OCI-LY7 (cell line): ENCODE data around the gene SIRT3. TPM values are rescaled to one million over a fixed set of nuclear protein-coding genes. Genes with fewer than 3 reads are reported as not detected.

ENCODE experiments used
- BruUV-seq: library from RNA; stranded (reverse); fragments of 400-500 nt; replicated peaks from 2 replicates; lab custom pipeline; 2021; lab: Mats Ljungman, UMichigan
- CTCF ChIA-PET: fragments of 300-600 bp; sonication (Branson Sonifier 250); formaldehyde crosslinking; loops from one replicate; lab custom pipeline; 2022; ENCODE audit warnings: antibody characterized with exemption; ENCODE audit not compliant: unreplicated experiment; lab: Charles Lee
- POLR2A ChIA-PET: fragments of 300-600 bp; sonication (Branson Sonifier 250); formaldehyde crosslinking; loops from one replicate; lab custom pipeline; 2022; ENCODE audit warnings: antibody characterized with exemption; lab: Charles Lee
- DNase-seq: peaks from one replicate; pipeline ENCODE4 v3.0.0-alpha.2; 2015; ENCODE audit warnings: low spot score
- H2AFZ ChIP-seq: fragments of 200-600 bp; sonication (generic), shearing (Covaris generic); 2 replicates; pipeline ENCODE4 v1.6.1; 2014; ENCODE audit warnings: mild to moderate bottlenecking, antibody characterized with exemption, low read length, moderate library complexity
- H3K27ac ChIP-seq: fragments of 200-600 bp; sonication (generic); 2 replicates; pipeline ENCODE4 v1.5.1; 2014; ENCODE audit warnings: mixed run types, low read depth, mild to moderate bottlenecking, moderate library complexity, low read length, inconsistent platforms; ENCODE audit not compliant: poor library complexity, severe bottlenecking
- H3K36me3 ChIP-seq: fragments of 200-600 bp; sonication (generic); 2 replicates; pipeline ENCODE4 v1.6.1; 2014; ENCODE audit warnings: mild to moderate bottlenecking, antibody characterized with exemption, low read length, moderate library complexity, mixed read lengths; ENCODE audit not compliant: insufficient read depth
- H3K4me1 ChIP-seq: fragments of 200-600 bp; sonication (generic); 2 replicates; pipeline ENCODE4 v1.5.1; 2014; ENCODE audit warnings: mild to moderate bottlenecking, low read length; ENCODE audit not compliant: insufficient read depth, poor library complexity, severe bottlenecking
- H3K4me2 ChIP-seq: fragments of 200-600 bp; sonication (generic); 2 replicates; pipeline ENCODE4 v1.6.1; 2014; ENCODE audit warnings: mild to moderate bottlenecking, low read length
- H3K4me3 ChIP-seq: fragments of 200-600 bp; sonication (generic); 2 replicates; pipeline ENCODE4 v1.5.1; 2014; ENCODE audit warnings: mild to moderate bottlenecking, low read depth, low read length; ENCODE audit not compliant: poor library complexity, severe bottlenecking
- H3K79me2 ChIP-seq: fragments of 200-600 bp; sonication (generic); 2 replicates; pipeline ENCODE4 v1.6.1; 2016; ENCODE audit warnings: low read depth, mild to moderate bottlenecking, low read length, moderate library complexity, mixed read lengths; ENCODE audit not compliant: insufficient read depth
- H3K9me2 ChIP-seq: fragments of 200-600 bp; sonication (generic); 2 replicates; pipeline ENCODE4 v1.6.1; 2016; ENCODE audit warnings: mild to moderate bottlenecking, low read length, mixed read lengths; ENCODE audit not compliant: insufficient read depth
- H3K9me3 ChIP-seq: fragments of 200-600 bp; sonication (generic); 2 replicates; pipeline ENCODE4 v1.6.1; 2014; ENCODE audit warnings: mild to moderate bottlenecking, mixed run types, low read length, mixed read lengths
- H4K20me1 ChIP-seq: fragments of 200-600 bp; sonication (generic); 2 replicates; pipeline ENCODE4 v1.6.1; 2014; ENCODE audit warnings: mild to moderate bottlenecking, antibody characterized with exemption, low read length, moderate library complexity, mixed read lengths; ENCODE audit not compliant: insufficient read depth
- EZH2phosphoT487 ChIP-seq: fragments of 200-600 bp; sonication (generic); IDR thresholded peaks from 2 replicates; pipeline ENCODE4 v1.6.1; 2018; ENCODE audit warnings: low read depth, borderline replicate concordance, mild to moderate bottlenecking, mixed run types, antibody characterized with exemption, low read length, moderate library complexity, mixed read lengths
- intact Hi-C: fragments of 100-400 bp; cut with micrococcal nuclease; formaldehyde crosslinking; loops from one replicate; pipeline ENCODE4 v1.10.0; 2022; ENCODE audit not compliant: unreplicated experiment
- total RNA-seq, 2 experiments: library from RNA; depleted of rRNA in 1 of 2; stranded (reverse); fragments of >200 nt in 1 of 2; shearing (Covaris generic) in 1 of 2; gene quantifications; 2 replicates each; pipeline ENCODE4 v1.2.3, GENCODE V29; 2014 to 2022
- TF ChIP-seq, protein P1 (sequence below): fragments of 200-600 bp; sonication (generic); conservative IDR thresholded peaks from 2 replicates; pipeline ENCODE4 v1.5.1; 2014; ENCODE audit warnings: mild to moderate bottlenecking, antibody characterized with exemption, low read length, moderate library complexity, mixed read lengths

Gene SIRT3
- total RNA-seq, 2 experiments from 2014 or later: 8.5 to 21.0 TPM

DNA sequence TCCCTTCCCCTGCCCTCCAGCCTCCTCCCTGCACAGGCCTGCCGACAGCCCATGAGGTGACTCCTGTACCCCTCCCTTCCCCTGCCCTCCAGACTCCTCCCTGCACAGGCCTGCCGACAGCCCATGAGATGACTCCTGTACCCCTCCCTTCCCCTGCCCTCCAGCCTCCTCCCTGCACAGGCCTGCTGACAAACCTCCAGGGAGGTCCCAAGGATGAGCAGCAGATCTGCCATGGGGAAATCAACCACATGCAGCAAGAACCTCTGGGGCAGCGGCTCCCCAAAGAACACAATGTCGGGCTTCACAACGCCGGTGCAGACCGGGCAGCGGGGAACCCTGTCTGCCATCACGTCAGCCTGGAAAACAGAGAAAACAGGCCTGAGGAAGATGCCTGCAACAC, 12.3 kb downstream of the SIRT3 start:
- H3K9me3 ChIP-seq: no peaks in the 10 kb centered on the region
- no peak for TF ChIP-seq EZH2phosphoT487
- TF ChIP-seq, protein P1, sequence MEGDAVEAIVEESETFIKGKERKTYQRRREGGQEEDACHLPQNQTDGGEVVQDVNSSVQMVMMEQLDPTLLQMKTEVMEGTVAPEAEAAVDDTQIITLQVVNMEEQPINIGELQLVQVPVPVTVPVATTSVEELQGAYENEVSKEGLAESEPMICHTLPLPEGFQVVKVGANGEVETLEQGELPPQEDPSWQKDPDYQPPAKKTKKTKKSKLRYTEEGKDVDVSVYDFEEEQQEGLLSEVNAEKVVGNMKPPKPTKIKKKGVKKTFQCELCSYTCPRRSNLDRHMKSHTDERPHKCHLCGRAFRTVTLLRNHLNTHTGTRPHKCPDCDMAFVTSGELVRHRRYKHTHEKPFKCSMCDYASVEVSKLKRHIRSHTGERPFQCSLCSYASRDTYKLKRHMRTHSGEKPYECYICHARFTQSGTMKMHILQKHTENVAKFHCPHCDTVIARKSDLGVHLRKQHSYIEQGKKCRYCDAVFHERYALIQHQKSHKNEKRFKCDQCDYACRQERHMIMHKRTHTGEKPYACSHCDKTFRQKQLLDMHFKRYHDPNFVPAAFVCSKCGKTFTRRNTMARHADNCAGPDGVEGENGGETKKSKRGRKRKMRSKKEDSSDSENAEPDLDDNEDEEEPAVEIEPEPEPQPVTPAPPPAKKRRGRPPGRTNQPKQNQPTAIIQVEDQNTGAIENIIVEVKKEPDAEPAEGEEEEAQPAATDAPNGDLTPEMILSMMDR: no peak
- BruUV-seq: no TSS peak
- no peaks in the 10 kb centered on the region for H3K79me2 ChIP-seq
- DNase-seq: no peak
- ChIA-PET CTCF (no interaction called here), POLR2A (no interaction called here)
- H3K4me2 ChIP-seq: no peak overlapping the region
- H3K36me3 ChIP-seq: no peaks in the 10 kb centered on the region
- no peak overlapping the region for H3K27ac ChIP-seq
- H3K9me2 ChIP-seq: no peaks in the 10 kb centered on the region
- H3K4me3 ChIP-seq: no peak overlapping the region
- H3K4me1 ChIP-seq: no peaks in the 10 kb centered on the region
- intact Hi-C loops: loop anchor here (1.0 kb wide), 1 partner anchor 15 kb away; no protein-coding TSS in a partner anchor
- H4K20me1 ChIP-seq: no peaks in the 10 kb centered on the region
- no peak overlapping the region for H2AFZ ChIP-seq

DNA sequence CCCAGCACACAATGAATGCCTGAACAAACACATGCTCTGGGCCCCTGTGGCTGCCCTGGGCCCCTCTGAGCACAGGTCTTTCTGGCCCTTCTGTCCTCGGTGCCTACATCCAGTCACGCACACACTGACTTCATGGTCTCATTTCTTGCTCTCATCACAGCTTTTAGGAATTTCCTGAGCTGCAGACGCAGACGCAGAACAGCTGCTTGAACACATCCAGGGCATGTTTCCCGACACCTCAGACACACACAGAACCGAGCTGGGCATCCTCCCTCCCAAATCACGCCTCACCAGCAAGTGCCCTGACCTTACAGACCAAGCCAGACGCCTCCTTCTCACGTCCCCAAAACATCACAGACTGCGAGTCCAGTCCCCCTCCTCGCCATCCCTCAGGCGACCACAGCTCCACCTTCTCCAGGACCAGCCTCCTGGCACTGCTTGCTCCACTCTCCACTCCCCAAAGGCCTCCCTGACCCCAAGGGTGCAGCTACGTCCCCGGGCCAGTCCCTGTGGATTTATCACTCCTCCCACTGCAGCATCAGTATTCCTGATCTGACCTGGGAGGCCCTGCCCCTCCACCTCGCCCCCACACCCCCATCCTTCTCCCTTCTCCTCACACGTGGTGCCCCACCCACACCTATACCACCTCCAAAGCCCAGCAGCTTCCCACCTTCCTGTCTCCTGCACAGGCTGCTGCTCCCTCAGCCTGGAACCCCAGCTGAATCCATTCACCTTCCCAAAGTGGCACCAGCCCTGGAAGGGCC, 12.9 kb downstream of the SIRT3 start:
- no TSS peak for BruUV-seq
- no peak for DNase-seq
- Histone ChIP-seq H3K4me3 (no peak overlapping the region), H3K9me3 (no peaks in the 10 kb centered on the region), H4K20me1 (no peaks in the 10 kb centered on the region), H3K79me2 (no peaks in the 10 kb centered on the region), H2AFZ (no peak overlapping the region), H3K4me1 (no peaks in the 10 kb centered on the region), H3K36me3 (no peaks in the 10 kb centered on the region), H3K27ac (no peak overlapping the region), H3K4me2 (no peak overlapping the region), H3K9me2 (no peaks in the 10 kb centered on the region)
- TF ChIP-seq, protein P1: no peak
- TF ChIP-seq EZH2phosphoT487: no peak
- ChIA-PET POLR2A (no interaction called here), CTCF (no interaction called here)
- intact Hi-C loops: no loop called here

GRCh38 chr11:221998-222789, 13.9 kb downstream of the SIRT3 start:
- no peak overlapping the region for H2AFZ ChIP-seq
- no peak for DNase-seq
- no peaks in the 10 kb centered on the region for H3K9me3 ChIP-seq
- intact Hi-C loops: no loop called here
- H4K20me1 ChIP-seq: no peaks in the 10 kb centered on the region
- no peak overlapping the region for H3K4me2 ChIP-seq
- no peak for TF ChIP-seq EZH2phosphoT487
- TF ChIP-seq, protein P1: no peak
- BruUV-seq: no TSS peak
- no peaks in the 10 kb centered on the region for H3K4me1 ChIP-seq
- no peaks in the 10 kb centered on the region for H3K9me2 ChIP-seq
- POLR2A ChIA-PET: no interaction called here
- no peaks in the 10 kb centered on the region for H3K36me3 ChIP-seq
- no peak overlapping the region for H3K27ac ChIP-seq
- no peaks in the 10 kb centered on the region for H3K79me2 ChIP-seq
- CTCF ChIA-PET: no interaction called here
- H3K4me3 ChIP-seq: no peak overlapping the region
